Measurements from ENCODE around the gene EPHB1.

Gene EPHB1

DNA sequence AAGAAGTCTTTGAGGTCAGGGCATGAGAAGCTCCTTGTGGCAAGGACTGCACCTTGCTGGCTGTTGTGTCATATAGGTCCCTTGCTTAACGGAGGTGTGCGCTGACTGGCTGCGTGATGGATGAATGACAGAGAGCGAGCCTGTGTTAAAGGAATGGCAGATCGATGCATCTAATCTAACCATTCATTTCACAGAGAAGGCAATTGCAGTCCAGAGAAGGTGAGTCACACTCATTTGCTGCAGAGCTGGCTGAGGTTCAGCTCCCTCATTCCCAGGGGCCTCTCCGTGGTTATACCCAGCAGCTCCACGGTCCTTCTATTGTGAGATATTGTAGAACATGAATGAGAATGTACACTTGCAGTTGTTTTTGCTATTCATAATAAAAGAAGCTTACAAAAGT is 289.3 kb downstream of the EPHB1 start:
- TF ChIP-seq, protein P1, sequence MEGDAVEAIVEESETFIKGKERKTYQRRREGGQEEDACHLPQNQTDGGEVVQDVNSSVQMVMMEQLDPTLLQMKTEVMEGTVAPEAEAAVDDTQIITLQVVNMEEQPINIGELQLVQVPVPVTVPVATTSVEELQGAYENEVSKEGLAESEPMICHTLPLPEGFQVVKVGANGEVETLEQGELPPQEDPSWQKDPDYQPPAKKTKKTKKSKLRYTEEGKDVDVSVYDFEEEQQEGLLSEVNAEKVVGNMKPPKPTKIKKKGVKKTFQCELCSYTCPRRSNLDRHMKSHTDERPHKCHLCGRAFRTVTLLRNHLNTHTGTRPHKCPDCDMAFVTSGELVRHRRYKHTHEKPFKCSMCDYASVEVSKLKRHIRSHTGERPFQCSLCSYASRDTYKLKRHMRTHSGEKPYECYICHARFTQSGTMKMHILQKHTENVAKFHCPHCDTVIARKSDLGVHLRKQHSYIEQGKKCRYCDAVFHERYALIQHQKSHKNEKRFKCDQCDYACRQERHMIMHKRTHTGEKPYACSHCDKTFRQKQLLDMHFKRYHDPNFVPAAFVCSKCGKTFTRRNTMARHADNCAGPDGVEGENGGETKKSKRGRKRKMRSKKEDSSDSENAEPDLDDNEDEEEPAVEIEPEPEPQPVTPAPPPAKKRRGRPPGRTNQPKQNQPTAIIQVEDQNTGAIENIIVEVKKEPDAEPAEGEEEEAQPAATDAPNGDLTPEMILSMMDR (IDR thresholded peaks at IDR 0.05; ENCODE audit: extremely low read depth, missing control alignments): no peak
- no peak for DNase-seq (ENCODE audit: low spot score)

DNA sequence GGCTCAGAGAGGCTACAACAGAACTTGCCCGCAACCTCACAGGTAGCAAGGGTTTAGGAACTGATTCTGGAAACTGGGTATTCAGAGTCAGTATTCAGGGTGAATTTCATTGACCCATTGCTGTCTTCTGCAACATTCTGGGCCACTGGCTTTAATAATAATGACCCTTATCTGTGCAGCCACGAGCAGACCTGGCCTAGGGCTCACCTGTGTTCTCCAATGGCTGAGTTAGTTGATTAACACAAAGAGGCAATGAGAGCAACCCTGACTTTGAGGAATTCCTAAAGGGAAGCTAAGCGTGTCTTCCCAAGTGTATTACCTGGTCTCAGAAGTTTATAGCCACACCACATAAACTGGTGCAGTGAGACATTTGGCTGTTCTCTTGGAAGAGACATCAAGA is 289.9 kb downstream of the EPHB1 start:
- no peak for DNase-seq (ENCODE audit: low spot score)
- TF ChIP-seq, protein P1 (IDR thresholded peaks at IDR 0.05; ENCODE audit: extremely low read depth, missing control alignments): no peak

DNA sequence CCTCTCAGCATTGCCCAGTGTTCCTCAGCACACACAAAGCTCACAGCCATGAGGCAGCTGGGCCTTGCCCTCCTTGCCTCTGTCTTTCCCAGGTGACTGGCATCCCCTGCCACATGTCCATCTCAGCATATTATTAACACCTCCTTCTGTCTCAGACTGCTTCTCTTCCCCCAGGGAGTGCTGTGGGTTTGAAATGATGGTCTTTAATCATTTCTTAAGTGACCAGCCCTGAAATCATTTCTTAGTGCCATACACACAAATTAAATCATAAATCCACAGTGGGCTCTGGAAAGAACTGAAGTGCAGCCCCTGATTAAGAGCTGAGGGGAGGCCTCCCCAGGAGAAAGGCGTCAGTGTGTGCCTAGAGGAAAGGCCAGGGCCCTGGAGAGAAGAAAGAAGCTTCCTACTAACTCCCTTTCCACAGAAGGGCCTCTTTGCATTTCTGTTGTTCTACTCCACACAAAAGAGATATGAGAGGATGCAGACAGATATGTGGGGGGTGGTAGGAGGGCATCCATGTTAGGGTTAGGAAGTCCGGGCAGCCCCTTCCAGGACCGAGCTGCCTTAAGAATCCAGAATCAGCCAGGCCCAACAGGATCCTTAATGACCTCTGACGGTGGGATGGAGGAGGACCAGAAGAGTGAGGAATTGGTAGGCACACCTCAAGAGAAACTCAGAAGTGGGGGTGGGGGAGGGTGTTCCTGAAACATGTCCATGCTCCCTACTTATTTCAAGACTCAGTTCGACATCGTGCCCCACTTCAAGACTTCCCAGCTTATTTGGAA is 290.8 kb downstream of the EPHB1 start:
- TF ChIP-seq, protein P1 (IDR thresholded peaks at IDR 0.05; ENCODE audit: extremely low read depth, missing control alignments): no peak
- DNase-seq (ENCODE audit: low spot score): no peak

DNA sequence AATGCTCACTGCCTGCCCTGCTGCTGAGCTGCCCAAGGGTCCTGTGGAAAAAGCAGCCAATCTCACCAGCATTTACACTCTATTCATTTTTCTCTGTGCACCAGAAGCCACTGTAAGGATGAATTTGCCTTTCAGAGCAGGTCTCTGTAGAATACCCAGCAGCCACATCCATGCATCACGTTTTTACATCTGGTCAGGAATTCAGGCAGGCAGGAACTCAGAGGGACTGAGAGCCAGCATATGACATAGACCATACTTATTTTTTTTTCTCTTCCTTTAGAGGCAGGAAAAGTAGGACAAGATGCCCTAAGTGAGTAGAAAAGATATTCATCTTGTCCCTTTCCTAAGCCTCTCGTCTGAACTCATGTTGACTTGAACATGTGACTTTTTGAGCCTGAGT is 292.7 kb downstream of the EPHB1 start:
- TF ChIP-seq, protein P1 (IDR thresholded peaks at IDR 0.05; ENCODE audit: extremely low read depth, missing control alignments): no peak
- DNase-seq (ENCODE audit: low spot score): no peak

DNA sequence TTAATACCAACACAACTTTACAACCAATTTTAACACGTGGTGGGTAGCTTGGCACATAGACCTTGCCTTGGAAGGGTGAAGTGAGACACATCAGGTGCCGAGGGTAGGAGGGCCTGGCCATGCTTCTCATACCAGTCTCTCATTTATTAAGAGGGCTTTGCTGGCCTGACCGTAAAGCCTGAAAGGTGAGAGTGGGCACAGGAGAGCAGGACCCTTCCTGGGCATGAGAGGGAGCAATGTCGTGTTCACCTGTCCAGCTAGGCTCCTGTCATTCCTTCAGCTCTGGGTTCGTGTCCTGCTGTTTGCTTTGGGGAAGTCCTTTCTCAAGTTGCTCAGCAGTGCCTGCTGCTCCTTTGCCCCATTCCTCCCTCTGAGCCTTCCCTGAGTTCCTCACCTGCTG is 294.4 kb downstream of the EPHB1 start:
- TF ChIP-seq, protein P1 (IDR thresholded peaks at IDR 0.05; ENCODE audit: extremely low read depth, missing control alignments): no peak

DNA sequence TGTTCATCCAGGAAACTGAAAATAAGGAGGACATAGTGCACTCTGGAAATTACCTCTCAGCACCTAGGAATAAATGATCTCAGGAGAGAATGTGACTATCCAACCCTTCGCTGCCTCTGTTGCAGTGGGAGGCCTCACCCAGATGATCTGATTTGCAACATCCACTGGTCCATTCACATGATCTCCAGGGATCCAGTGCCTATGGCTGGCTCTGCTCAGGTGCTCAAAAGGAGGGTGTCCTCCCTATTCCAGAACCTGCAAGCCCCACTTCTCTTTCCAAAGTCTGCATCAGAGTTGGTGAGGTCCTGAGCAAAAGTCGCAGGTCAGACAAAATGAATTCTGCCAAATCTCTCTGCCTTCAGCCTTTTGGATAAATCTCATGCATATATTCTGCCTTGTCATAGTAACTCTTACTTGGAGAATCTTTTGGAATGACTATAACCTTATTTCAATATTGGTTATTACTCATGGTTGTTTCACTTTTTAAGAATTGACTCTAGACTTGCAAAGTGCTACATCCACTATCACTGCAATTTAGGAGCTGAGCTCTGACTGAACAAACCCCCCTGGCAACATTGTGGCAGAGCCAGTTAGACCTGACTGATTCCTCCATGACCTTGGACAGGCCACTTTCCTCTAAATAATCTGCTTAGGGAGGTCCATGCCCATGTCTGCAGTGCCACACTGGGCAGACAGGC is 295.1 kb downstream of the EPHB1 start:
- TF ChIP-seq, protein P1 (IDR thresholded peaks at IDR 0.05; ENCODE audit: extremely low read depth, missing control alignments): no peak
- no peak for DNase-seq (ENCODE audit: low spot score)

More for the DNA sequence above, 294.4 kb downstream of the EPHB1 start:
- DNase-seq (ENCODE audit: low spot score): no peak

DNA sequence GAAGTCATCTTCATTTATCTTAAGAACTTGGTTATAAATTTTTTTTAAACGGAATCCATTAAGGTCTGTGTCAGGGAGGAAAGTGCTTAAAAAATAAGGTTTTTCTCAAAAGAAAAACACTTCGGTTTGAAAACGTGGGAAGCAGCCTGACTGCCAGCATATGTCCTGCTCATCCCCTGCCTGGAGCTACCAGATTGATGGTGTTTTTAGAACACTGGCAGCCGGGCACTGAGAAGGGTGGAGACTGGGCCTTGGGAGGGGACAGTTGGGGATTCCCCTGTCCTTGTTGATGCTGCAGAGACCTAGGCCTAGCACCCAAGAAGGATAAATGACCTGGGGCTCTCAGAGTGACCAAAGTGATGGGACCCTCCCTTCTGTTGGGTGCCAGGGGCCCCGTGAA is 296.9 kb downstream of the EPHB1 start:
- TF ChIP-seq, protein P1 (IDR thresholded peaks at IDR 0.05; ENCODE audit: extremely low read depth, missing control alignments): no peak
- DNase-seq (ENCODE audit: low spot score): no peak

All from GM20000 (cell line).